EH (cell line): ENCODE measurements around the gene DDX25.

ENCODE experiments used
- DNase-seq: peaks from one replicate; pipeline ENCODE4 v3.0.0-alpha.2; 2015; ENCODE audit warnings: low read depth

The DDX25 gene

GRCh38 chr11:125950696-125951651, 46.7 kb downstream of the DDX25 start:
- DNase-seq = peak; percentile 3

GRCh38 chr11:125951731-125952130, 47.4 kb downstream of the DDX25 start:
- no peak for DNase-seq

- no peak for DNase-seq
Observed at GRCh38 chr11:125952559-125952958, 48.3 kb downstream of the DDX25 start.

- no peak for DNase-seq
Observed at GRCh38 chr11:125952973-125953372, 48.7 kb downstream of the DDX25 start.

GRCh38 chr11:125953401-125953935, 49.2 kb downstream of the DDX25 start:
- no peak for DNase-seq

- DNase-seq = no peak
Observed at GRCh38 chr11:125954123-125954944, 50.0 kb downstream of the DDX25 start.

- DNase-seq = no peak
Observed at GRCh38 chr11:125954945-125955640, 50.8 kb downstream of the DDX25 start.

GRCh38 chr11:125955856-125956255, 51.5 kb downstream of the DDX25 start:
- DNase-seq = no peak

GRCh38 chr11:125956391-125957134, 52.3 kb downstream of the DDX25 start:
- DNase-seq = no peak

GRCh38 chr11:125957618-125958332, 53.5 kb downstream of the DDX25 start:
- DNase-seq = no peak

GRCh38 chr11:125958872-125959400, 54.6 kb downstream of the DDX25 start:
- DNase-seq = no peak

GRCh38 chr11:125959511-125959910, 55.2 kb downstream of the DDX25 start:
- no peak for DNase-seq

- DNase-seq = no peak
Observed at GRCh38 chr11:125959931-125960330, 55.6 kb downstream of the DDX25 start.

GRCh38 chr11:125960771-125961170, 56.5 kb downstream of the DDX25 start:
- DNase-seq = no peak

- no peak for DNase-seq
Observed at GRCh38 chr11:125967515-125967914, 63.2 kb downstream of the DDX25 start.

GRCh38 chr11:125968354-125968753, 64.0 kb downstream of the DDX25 start:
- DNase-seq = no peak

- no peak for DNase-seq
Observed at GRCh38 chr11:125971618-125972017, 67.3 kb downstream of the DDX25 start.

- no peak for DNase-seq
Observed at GRCh38 chr11:125974284-125974683, 70.0 kb downstream of the DDX25 start.

GRCh38 chr11:125975634-125976033, 71.3 kb downstream of the DDX25 start:
- DNase-seq = no peak

GRCh38 chr11:125976156-125976555, 71.8 kb downstream of the DDX25 start:
- no peak for DNase-seq
